ENCODE results near the gene GTPBP1. TPM values are rescaled to one million over a fixed set of nuclear protein-coding genes. Genes with fewer than 3 reads are reported as not detected.

GTPBP1 gene
- total RNA-seq, 1 experiment from 2014 or later, result 28.1 TPM

- Histone ChIP-seq H3K27me3 (no peaks in the 10 kb centered on the region), H3K27ac (peak overlapping the region; percentile 57), H3K4me1 (peaks cover 39% of the 10 kb centered on the region), H3K9me3 (replicated peaks) (no peaks in the 10 kb centered on the region), H3K4me3 (no peak overlapping the region), H3K36me3 (no peaks in the 10 kb centered on the region)
- DNase-seq, result peak; percentile 52 to 63
These were observed 55.7 kb downstream of the GTPBP1 start for GRCh38 chr22:38761202-38762162.

DNA sequence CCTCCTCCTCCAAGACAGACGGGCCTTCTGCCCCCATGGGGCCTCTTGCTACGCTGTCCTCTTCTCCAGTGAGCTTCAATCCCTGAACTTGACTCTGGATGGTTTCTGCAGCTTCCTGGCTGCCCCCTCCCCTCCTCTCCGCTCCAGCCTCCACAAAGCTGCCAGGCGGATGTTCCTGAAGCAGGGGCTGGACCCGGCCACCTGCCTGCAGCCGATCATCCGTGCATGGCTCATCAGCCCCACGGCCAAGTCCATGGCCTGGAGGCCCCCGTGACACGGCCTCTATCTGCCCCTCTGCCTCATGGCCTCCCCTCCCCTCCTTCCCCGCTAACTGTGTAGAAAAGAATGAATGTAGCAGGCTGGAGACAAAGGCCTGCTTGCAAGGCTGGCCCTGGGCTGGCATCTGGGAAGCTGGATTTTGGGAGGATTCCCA, 56.8 kb downstream of the GTPBP1 start:
- peaks cover 39% of the 10 kb centered on the region for H3K4me1 ChIP-seq
- no peaks in the 10 kb centered on the region for H3K27me3 ChIP-seq
- no peaks in the 10 kb centered on the region for H3K36me3 ChIP-seq
- no peaks in the 10 kb centered on the region for H3K9me3 ChIP-seq (replicated peaks)
- H3K27ac ChIP-seq, result peak overlapping the region; percentile 30; the same call in 1 of the 2 replicates
- H3K4me3 ChIP-seq, result no peak overlapping the region
- peak; percentile 53 to 63 for DNase-seq

GRCh38 chr22:38766076-38766777, 60.5 kb downstream of the GTPBP1 start:
- Histone ChIP-seq H3K9me3 (replicated peaks) (no peaks in the 10 kb centered on the region), H3K4me3 (no peak overlapping the region), H3K36me3 (no peaks in the 10 kb centered on the region), H3K27me3 (no peaks in the 10 kb centered on the region), H3K27ac (no peak overlapping the region), H3K4me1 (peaks cover 26% of the 10 kb centered on the region)
- peak; percentile 78 to 80 for DNase-seq

DNA sequence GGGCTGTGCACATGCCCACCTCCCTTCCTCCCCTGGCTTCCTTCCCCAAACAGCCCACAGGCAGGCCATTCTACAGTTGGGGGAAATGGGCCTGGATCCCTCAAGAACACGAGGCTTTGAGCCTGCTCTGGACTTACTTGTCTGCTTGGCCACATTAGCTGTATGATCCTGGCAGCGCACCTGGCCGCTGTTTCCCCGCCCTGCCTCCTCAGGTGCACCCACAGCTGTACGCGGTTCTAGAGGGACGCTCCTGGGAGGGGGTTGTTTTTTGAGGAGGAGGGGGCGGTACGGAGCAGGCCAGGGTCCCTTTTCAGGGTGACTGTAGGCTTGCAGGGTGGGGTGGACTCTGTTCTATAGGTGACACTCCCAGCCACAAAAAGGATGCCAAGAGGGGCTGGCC, 61.6 kb downstream of the GTPBP1 start:
- H3K9me3 ChIP-seq (replicated peaks), result no peaks in the 10 kb centered on the region
- H3K4me1 ChIP-seq, result peaks cover 17% of the 10 kb centered on the region
- no peak for DNase-seq
- H3K27ac ChIP-seq, result no peak overlapping the region
- no peaks in the 10 kb centered on the region for H3K36me3 ChIP-seq
- H3K27me3 ChIP-seq, result no peaks in the 10 kb centered on the region
- no peak overlapping the region for H3K4me3 ChIP-seq

DNA sequence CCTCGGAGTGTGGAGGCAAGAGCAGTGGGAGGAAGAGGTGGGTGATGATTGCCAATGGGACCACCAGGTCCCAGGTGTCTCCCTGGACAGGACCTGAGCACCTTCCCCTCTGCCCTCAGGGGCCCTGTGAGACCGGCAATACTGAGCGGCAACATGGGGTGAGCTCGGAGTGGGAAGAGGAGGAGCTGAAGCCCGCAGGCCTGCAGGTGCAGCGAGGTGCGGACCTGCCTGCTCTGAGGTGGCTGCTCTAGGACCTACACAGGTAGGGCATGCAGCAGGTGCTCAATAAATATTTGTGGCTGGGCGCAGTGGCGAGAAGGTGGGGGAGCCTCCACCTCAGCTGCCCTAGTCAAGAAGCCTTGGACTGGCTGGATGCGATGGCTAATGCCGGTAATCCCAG, 62.3 kb downstream of the GTPBP1 start:
- Histone ChIP-seq H3K27me3 (no peaks in the 10 kb centered on the region), H3K36me3 (no peaks in the 10 kb centered on the region), H3K27ac (no peak overlapping the region), H3K4me3 (no peak overlapping the region), H3K9me3 (replicated peaks) (no peaks in the 10 kb centered on the region), H3K4me1 (peaks cover 11% of the 10 kb centered on the region)
- DNase-seq, result no peak

- no peaks in the 10 kb centered on the region for H3K9me3 ChIP-seq (replicated peaks)
- no peaks in the 10 kb centered on the region for H3K36me3 ChIP-seq
- peaks cover 6% of the 10 kb centered on the region for H3K4me1 ChIP-seq
- no peaks in the 10 kb centered on the region for H3K27me3 ChIP-seq
- no peak overlapping the region for H3K27ac ChIP-seq
- no peak for DNase-seq
- no peak overlapping the region for H3K4me3 ChIP-seq
These were observed 64.7 kb downstream of the GTPBP1 start for GRCh38 chr22:38770257-38770949.

DNA sequence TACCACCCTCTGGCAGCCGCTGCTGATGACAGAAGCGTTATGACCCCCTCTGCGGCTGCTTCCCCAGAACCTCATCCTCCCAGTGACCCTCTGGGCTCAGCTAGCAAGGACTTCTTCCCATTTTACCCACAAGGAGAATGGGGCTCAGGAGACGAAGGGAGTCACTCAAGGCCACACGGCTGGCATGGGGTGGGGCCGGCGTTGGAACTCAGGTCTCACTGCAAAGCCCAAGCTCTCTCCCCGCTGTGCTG, 66.8 kb downstream of the GTPBP1 start:
- no peak for DNase-seq
- H3K36me3 ChIP-seq, result no peaks in the 10 kb centered on the region
- no peak overlapping the region for H3K4me3 ChIP-seq

GRCh38 chr22:38773363-38773946, 67.7 kb downstream of the GTPBP1 start:
- H3K4me1 ChIP-seq, result no peaks in the 10 kb centered on the region
- H3K9me3 ChIP-seq (replicated peaks), result no peaks in the 10 kb centered on the region
- no peak for DNase-seq
- H3K27me3 ChIP-seq, result no peaks in the 10 kb centered on the region
- H3K4me3 ChIP-seq, result no peak overlapping the region
- H3K27ac ChIP-seq, result no peak overlapping the region
- no peaks in the 10 kb centered on the region for H3K36me3 ChIP-seq

More for the DNA sequence above, 66.8 kb downstream of the GTPBP1 start:
- H3K4me1 ChIP-seq, result no peaks in the 10 kb centered on the region
- H3K27me3 ChIP-seq, result no peaks in the 10 kb centered on the region
- H3K27ac ChIP-seq, result no peak overlapping the region
- H3K9me3 ChIP-seq (replicated peaks), result no peaks in the 10 kb centered on the region

GRCh38 chr22:38774496-38775166, 68.9 kb downstream of the GTPBP1 start:
- no peak overlapping the region for H3K27ac ChIP-seq
- no peaks in the 10 kb centered on the region for H3K27me3 ChIP-seq
- H3K4me3 ChIP-seq, result no peak overlapping the region
- H3K9me3 ChIP-seq (replicated peaks), result no peaks in the 10 kb centered on the region
- H3K4me1 ChIP-seq, result no peaks in the 10 kb centered on the region
- no peaks in the 10 kb centered on the region for H3K36me3 ChIP-seq
- DNase-seq, result no peak

GRCh38 chr22:38775656-38776055, 69.9 kb downstream of the GTPBP1 start:
- H3K36me3 ChIP-seq, result no peaks in the 10 kb centered on the region
- no peaks in the 10 kb centered on the region for H3K4me1 ChIP-seq
- H3K4me3 ChIP-seq, result no peak overlapping the region
- peak in 1 of 2 experiments; percentile 24 for DNase-seq
- H3K27me3 ChIP-seq, result no peaks in the 10 kb centered on the region
- H3K9me3 ChIP-seq (replicated peaks), result no peaks in the 10 kb centered on the region
- H3K27ac ChIP-seq, result no peak overlapping the region

DNA sequence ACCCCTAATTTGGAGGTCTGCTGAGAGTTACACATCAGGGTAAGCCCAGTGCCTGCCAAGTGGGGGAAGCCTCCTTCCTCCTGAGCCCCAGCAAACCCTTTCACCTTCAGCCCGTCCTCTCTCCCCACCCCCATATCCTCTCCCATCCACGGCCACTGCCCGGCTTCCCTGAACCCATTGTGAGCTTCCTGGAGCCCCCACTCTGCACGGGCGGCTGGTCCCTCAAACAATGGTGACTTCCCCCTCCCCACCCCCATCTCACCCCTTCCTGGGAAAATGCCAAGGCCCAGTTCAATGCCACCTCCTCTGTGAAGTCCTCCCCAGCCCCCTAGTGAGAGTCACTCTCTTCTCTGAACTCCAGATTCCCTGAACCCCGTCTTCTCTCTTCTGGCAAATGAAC, 70.3 kb downstream of the GTPBP1 start:
- Histone ChIP-seq H3K27ac (no peak overlapping the region), H3K4me3 (no peak overlapping the region), H3K27me3 (no peaks in the 10 kb centered on the region), H3K4me1 (no peaks in the 10 kb centered on the region), H3K36me3 (no peaks in the 10 kb centered on the region), H3K9me3 (replicated peaks) (no peaks in the 10 kb centered on the region)
- DNase-seq, result no peak

DNA sequence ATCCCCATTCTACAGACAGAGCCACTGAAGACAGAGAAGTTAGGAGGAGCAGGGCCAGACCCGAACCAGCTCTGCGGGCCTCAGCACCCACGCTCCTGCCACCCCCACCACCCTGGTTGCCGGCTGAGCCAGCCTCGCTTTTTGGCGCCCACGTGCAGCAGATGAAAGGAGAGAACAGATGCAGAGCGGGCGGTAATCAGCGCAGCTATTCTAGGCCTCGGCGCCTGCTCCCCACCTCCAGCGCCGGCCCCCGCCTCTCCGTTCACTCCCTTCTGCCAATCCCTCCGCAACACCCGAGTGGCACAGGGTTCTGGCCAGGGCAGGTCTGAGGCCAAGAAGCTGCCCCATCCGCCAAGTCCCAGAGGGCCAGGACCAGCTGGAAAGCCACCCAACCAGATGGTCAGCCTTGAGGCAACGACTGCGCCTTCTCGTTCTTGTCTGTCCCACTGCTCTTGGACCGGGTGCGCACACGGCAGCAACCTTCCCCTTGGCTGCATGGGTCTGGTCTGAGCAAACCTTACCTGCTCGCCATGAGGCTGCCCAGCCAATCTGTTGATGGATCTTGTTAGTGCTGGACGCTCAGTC, 71.4 kb downstream of the GTPBP1 start:
- Histone ChIP-seq H3K4me3 (no peak overlapping the region), H3K27me3 (no peaks in the 10 kb centered on the region), H3K27ac (no peak overlapping the region), H3K4me1 (no peaks in the 10 kb centered on the region), H3K36me3 (no peaks in the 10 kb centered on the region), H3K9me3 (replicated peaks) (no peaks in the 10 kb centered on the region)
- DNase-seq, result no peak

DNA sequence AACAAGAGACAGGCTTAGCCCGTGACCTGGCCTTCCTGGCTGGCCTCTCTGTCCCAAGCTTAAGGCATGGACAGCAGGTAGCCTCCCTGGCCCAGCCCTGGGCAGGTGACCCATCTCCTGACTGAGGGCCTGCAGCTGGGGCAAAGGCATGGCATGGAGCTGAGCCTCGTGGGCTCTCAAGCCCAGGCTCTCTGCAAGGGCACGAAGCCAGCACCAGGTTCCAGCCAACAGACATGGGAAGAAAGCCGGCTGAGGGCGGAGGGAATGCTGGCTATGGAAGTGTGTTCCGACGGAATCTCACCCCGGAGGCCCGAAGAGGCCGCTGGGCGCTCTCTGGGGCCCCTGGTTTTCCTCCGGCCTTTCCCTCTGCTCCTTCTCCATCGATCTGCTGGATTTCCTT, 75.3 kb downstream of the GTPBP1 start:
- no peaks in the 10 kb centered on the region for H3K9me3 ChIP-seq (replicated peaks)
- H3K4me3 ChIP-seq, result no peak overlapping the region
- no peaks in the 10 kb centered on the region for H3K4me1 ChIP-seq
- DNase-seq, result no peak
- no peak overlapping the region for H3K27ac ChIP-seq
- H3K36me3 ChIP-seq, result no peaks in the 10 kb centered on the region
- H3K27me3 ChIP-seq, result no peaks in the 10 kb centered on the region

Data from SJCRH30 (cell line).